Activated CD8-positive, alpha-beta T cell treated with anti-CD3 and anti-CD28 coated beads, Interleukin-2, amount 10 ng/mL, durations not matched to agents 7 days and 5 days (primary cell): ENCODE data around the gene DAW1. TPM values are rescaled to one million over a fixed set of nuclear protein-coding genes. Genes with fewer than 3 reads are reported as not detected.

ENCODE experiments used
- ATAC-seq: fragments of 150-1000 bp; cut with Tn5 transposase; one replicate; pipeline ENCODE4 v1.10.0; 2021; ENCODE audit warnings: moderate library complexity
- CTCF ChIA-PET: fragments of 350-600 bp; sonication (Branson Sonifier 250); formaldehyde crosslinking; loops from one replicate; lab custom pipeline; 2021; ENCODE audit warnings: antibody characterized with exemption; lab: Charles Lee
- POLR2A ChIA-PET: fragments of 350-600 bp; sonication (Branson Sonifier 250); formaldehyde crosslinking; loops from one replicate; lab custom pipeline; 2021; ENCODE audit warnings: antibody characterized with exemption; lab: Charles Lee
- DNase-seq: peaks from one replicate; pipeline ENCODE4 v3.0.0-alpha.2; 2020
- H3K27ac Mint-ChIP-seq: one replicate; pipeline ENCODE4 v1.8.0; 2021; ENCODE audit warnings: mild to moderate bottlenecking, mixed read lengths
- H3K27me3 Mint-ChIP-seq: one replicate; pipeline ENCODE4 v1.8.0; 2021; ENCODE audit warnings: low read depth, mixed read lengths
- H3K36me3 Mint-ChIP-seq: one replicate; pipeline ENCODE4 v1.8.0; 2021; ENCODE audit warnings: low read depth, mixed read lengths
- H3K4me1 Mint-ChIP-seq: one replicate; pipeline ENCODE4 v1.8.0; 2021; ENCODE audit warnings: low read depth, mixed read lengths
- H3K4me3 Mint-ChIP-seq: one replicate; pipeline ENCODE4 v1.8.0; 2021; ENCODE audit warnings: mild to moderate bottlenecking, mixed read lengths
- H3K9me3 Mint-ChIP-seq: one replicate; pipeline ENCODE4 v1.8.0; 2022; ENCODE audit warnings: mixed read lengths; ENCODE audit not compliant: insufficient read depth
- total RNA-seq, 2 experiments: library from RNA; stranded (reverse); gene quantifications; one replicate each; pipeline ENCODE4 v1.2.3, GENCODE V29; 2021

The DAW1 gene
- total RNA-seq, 2 experiments from 2014 or later = not detected

DNA sequence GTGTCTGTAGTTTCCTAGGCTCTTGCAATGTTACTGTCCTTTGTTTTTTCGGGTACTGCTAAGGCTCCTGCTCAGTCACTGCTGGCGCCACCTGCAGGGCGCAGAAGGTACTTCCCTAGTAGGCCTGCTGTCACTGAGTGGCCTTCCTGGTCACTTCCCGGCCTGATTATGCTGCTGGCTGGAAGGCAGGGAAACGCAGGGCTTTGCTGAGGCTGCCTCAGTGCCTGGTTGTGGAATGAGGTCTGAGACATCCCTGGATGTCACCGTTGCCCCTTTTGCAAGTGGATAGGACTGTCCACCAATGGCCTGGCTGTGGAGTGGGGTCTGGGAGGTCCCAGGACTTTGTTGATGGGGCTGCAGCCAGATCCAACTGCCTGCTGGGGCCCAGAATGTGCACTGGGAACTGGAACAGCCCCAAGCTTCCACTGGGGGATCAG, 13.1 kb downstream of the DAW1 start:
- ChIA-PET POLR2A (no interaction called here), CTCF (no interaction called here)
- Mint-ChIP-seq H3K9me3 (no peaks in the 10 kb centered on the region), H3K27ac (no peak overlapping the region), H3K4me1 (no peaks in the 10 kb centered on the region), H3K27me3 (peaks cover 3% of the 10 kb centered on the region), H3K4me3 (no peak overlapping the region), H3K36me3 (no peaks in the 10 kb centered on the region)
- ATAC-seq = peak; percentile 79
- peak; percentile 55 for DNase-seq

- Mint-ChIP-seq H3K36me3 (no peaks in the 10 kb centered on the region), H3K9me3 (no peaks in the 10 kb centered on the region), H3K27me3 (no peaks in the 10 kb centered on the region), H3K4me1 (no peaks in the 10 kb centered on the region), H3K4me3 (no peak overlapping the region), H3K27ac (no peak overlapping the region)
- no peak for DNase-seq
- CTCF ChIA-PET = no interaction called here
- ATAC-seq = no peak
- POLR2A ChIA-PET = no interaction called here
Measured at GRCh38 chr2:227886149-227886548, 14.7 kb downstream of the DAW1 start.

- ChIA-PET CTCF (interaction anchor here (0.6 kb wide), 1 partner anchor 1543 kb away, joined by 4 read pairs; no protein-coding TSS in a partner anchor), POLR2A (no interaction called here)
- H3K4me3 Mint-ChIP-seq = no peak overlapping the region
- no peaks in the 10 kb centered on the region for H3K4me1 Mint-ChIP-seq
- ATAC-seq (no peak), DNase-seq (no peak)
- H3K27ac Mint-ChIP-seq = no peak overlapping the region
- H3K36me3 Mint-ChIP-seq = no peaks in the 10 kb centered on the region
- H3K9me3 Mint-ChIP-seq = no peaks in the 10 kb centered on the region
- H3K27me3 Mint-ChIP-seq = no peaks in the 10 kb centered on the region
Measured at GRCh38 chr2:227888289-227888688, 16.9 kb downstream of the DAW1 start.

DNA sequence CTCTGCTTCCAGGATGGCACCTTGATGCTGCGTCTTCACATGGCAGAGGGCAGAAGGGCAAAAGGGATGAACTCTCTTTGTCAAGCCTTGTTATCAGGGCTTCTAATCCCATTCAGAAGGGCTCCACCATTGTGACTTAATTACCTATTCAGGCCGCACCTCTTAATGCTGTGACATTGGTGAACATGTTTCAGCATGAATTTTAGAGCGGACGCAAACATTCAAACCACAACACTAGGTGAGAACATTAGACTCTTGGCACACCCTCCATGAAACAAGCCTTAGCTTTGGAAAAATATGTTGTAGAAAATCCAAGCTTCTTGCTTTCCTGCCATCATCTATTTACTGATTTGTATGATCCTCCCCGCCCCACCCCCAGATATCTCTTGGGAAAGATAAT, 17.9 kb downstream of the DAW1 start:
- ChIA-PET POLR2A (no interaction called here), CTCF (interaction anchor here (1.1 to 3.1 kb wide), 2 partner anchors 9 to 12 kb away, joined by 3 to 23 read pairs; no protein-coding TSS in a partner anchor)
- H3K4me3 Mint-ChIP-seq = no peak overlapping the region
- H3K4me1 Mint-ChIP-seq = no peaks in the 10 kb centered on the region
- H3K27ac Mint-ChIP-seq = no peak overlapping the region
- no peaks in the 10 kb centered on the region for H3K36me3 Mint-ChIP-seq
- no peaks in the 10 kb centered on the region for H3K9me3 Mint-ChIP-seq
- ATAC-seq (no peak), DNase-seq (no peak)
- no peaks in the 10 kb centered on the region for H3K27me3 Mint-ChIP-seq

DNA sequence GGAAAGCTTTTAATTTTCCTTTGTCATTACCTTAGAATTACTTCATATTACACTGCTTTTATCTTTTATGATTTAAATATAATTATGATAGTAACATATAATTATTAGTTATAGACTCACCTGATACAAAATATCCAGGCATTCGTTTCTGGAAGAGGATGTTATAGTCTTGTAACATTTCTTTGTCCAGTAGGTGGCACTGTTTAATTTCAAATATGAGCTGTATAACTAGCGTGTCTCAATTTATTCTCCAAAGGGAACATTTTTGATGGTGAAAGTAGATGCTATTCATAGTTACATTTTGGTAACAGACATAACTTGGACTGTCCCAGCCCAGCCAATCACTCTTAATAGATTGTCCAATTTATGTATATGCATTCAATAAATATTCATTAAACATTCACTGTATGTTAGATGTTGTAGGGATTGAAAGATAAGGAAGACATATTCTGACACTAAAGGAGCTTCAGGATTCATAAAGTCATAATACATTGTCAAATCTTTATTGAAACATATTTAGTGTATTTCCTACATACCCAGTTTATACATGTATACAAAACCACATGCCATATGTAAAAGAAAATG, 19.2 kb downstream of the DAW1 start:
- no peaks in the 10 kb centered on the region for H3K4me1 Mint-ChIP-seq
- CTCF ChIA-PET = interaction anchor here (0.6 to 3.1 kb wide), 11 partner anchors 11 to 1697 kb away, joined by 3 to 23 read pairs (median 4); no protein-coding TSS in a partner anchor
- no peaks in the 10 kb centered on the region for H3K27me3 Mint-ChIP-seq
- DNase-seq (no peak), ATAC-seq (peak; percentile 61)
- POLR2A ChIA-PET = no interaction called here
- no peak overlapping the region for H3K27ac Mint-ChIP-seq
- no peaks in the 10 kb centered on the region for H3K36me3 Mint-ChIP-seq
- no peak overlapping the region for H3K4me3 Mint-ChIP-seq
- H3K9me3 Mint-ChIP-seq = no peaks in the 10 kb centered on the region

DNA sequence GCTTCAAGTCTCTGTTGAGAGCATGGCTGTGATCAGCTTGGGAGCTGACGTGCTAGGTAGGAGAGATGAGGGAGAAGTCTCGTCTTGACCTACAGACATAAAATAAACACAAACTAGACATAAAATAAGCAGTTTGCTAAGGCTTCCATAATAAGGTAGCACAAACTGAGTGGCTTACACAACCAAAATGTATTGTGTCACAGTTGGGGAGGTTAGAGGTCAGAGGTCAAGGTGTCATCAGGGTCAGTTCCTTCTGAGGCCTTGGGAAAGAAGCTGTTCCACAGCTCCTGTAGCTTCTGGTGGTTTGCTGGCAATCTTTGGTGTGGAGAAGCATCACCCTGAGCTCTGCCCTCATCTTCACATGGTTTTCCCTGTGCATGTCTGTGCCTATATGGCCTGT, 20.2 kb downstream of the DAW1 start:
- Mint-ChIP-seq H3K4me1 (no peaks in the 10 kb centered on the region), H3K27ac (no peak overlapping the region), H3K9me3 (no peaks in the 10 kb centered on the region), H3K27me3 (no peaks in the 10 kb centered on the region), H3K4me3 (no peak overlapping the region), H3K36me3 (no peaks in the 10 kb centered on the region)
- DNase-seq = no peak
- ATAC-seq = no peak
- ChIA-PET CTCF (interaction anchor here (2.0 to 3.1 kb wide), 2 partner anchors 12 to 1382 kb away, joined by 8 to 23 read pairs; no protein-coding TSS in a partner anchor), POLR2A (no interaction called here)

- ChIA-PET POLR2A (no interaction called here), CTCF (interaction anchor here (1.4 kb wide), 1 partner anchor 13 kb away, joined by 3 read pairs; no protein-coding TSS in a partner anchor)
- no peaks in the 10 kb centered on the region for H3K9me3 Mint-ChIP-seq
- no peaks in the 10 kb centered on the region for H3K4me1 Mint-ChIP-seq
- H3K36me3 Mint-ChIP-seq = no peaks in the 10 kb centered on the region
- DNase-seq (no peak), ATAC-seq (no peak)
- H3K4me3 Mint-ChIP-seq = no peak overlapping the region
- H3K27me3 Mint-ChIP-seq = peaks cover 2% of the 10 kb centered on the region
- H3K27ac Mint-ChIP-seq = no peak overlapping the region
Measured at GRCh38 chr2:227903381-227903780, 31.9 kb downstream of the DAW1 start.

DNA sequence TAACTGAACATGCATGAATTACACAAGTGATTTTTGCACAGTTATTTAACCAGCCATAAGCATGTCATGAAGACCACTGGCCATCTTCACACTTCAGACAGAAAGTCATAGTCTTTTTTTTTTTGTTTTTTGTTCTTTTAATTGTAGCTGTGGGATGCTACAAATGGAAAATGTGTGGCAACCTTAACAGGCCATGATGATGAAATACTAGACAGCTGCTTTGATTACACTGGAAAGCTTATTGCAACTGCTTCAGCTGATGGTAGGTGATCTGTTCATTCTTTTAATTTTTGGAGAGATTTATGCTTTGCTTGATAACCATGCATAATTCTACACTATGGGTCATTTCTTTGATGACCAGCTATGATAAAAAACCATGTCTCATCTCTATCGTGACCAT, 35.6 kb downstream of the DAW1 start:
- Mint-ChIP-seq H3K4me3 (no peak overlapping the region), H3K27me3 (no peaks in the 10 kb centered on the region), H3K9me3 (no peaks in the 10 kb centered on the region), H3K4me1 (no peaks in the 10 kb centered on the region), H3K27ac (no peak overlapping the region), H3K36me3 (no peaks in the 10 kb centered on the region)
- DNase-seq = no peak
- ChIA-PET CTCF (no interaction called here), POLR2A (no interaction called here)
- ATAC-seq = no peak

GRCh38 chr2:227908266-227909054, 37.0 kb downstream of the DAW1 start:
- DNase-seq (no peak), ATAC-seq (no peak)
- Mint-ChIP-seq H3K4me1 (no peaks in the 10 kb centered on the region), H3K36me3 (no peaks in the 10 kb centered on the region), H3K27me3 (no peaks in the 10 kb centered on the region), H3K4me3 (no peak overlapping the region), H3K9me3 (no peaks in the 10 kb centered on the region), H3K27ac (no peak overlapping the region)
- ChIA-PET POLR2A (no interaction called here), CTCF (no interaction called here)

DNA sequence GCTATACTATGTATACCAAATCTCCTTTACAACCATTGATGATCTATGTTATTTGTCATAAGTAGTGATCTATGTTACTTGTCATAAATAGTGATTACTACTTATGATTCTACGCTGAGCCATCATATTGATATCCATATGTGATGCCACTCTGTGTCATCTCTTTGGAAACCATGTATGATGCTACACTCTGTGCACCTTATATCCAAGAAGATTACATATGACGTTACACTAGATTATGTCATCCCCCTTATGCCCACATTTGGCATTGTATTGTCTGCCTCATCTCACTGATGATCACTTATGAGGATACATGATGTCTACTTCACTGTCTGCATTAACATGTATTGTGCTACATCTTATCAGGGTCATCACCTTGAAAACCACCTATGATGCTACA, 42.9 kb downstream of the DAW1 start:
- DNase-seq (no peak), ATAC-seq (no peak)
- H3K4me3 Mint-ChIP-seq = no peak overlapping the region
- CTCF ChIA-PET = no interaction called here
- no peaks in the 10 kb centered on the region for H3K4me1 Mint-ChIP-seq
- POLR2A ChIA-PET = no interaction called here
- no peaks in the 10 kb centered on the region for H3K36me3 Mint-ChIP-seq
- H3K9me3 Mint-ChIP-seq = no peaks in the 10 kb centered on the region
- no peak overlapping the region for H3K27ac Mint-ChIP-seq
- no peaks in the 10 kb centered on the region for H3K27me3 Mint-ChIP-seq

DNA sequence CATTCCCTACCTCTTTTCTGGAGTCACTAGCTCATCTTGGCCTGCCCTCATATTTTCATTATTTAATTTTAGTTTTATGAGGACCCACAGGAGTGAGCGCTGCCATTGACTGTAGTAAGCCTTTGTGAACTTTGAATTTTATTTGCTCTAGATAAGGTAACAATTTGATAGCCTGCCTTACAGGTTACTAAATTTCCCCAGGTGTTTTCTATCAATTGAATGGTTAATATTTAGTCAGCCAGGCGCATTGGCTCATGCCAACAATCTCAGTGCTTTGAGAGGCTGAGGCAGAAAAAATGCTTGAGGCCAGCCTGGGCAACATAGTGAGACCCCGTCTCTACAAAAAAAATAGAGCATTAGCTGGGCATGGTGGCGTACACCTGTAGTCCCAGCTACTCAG, 50.2 kb downstream of the DAW1 start:
- CTCF ChIA-PET = interaction anchor here (0.5 kb wide), 1 partner anchor 1444 kb away, joined by 3 read pairs; no protein-coding TSS in a partner anchor
- H3K36me3 Mint-ChIP-seq = no peaks in the 10 kb centered on the region
- H3K27me3 Mint-ChIP-seq = no peaks in the 10 kb centered on the region
- POLR2A ChIA-PET = no interaction called here
- no peak overlapping the region for H3K4me3 Mint-ChIP-seq
- no peak overlapping the region for H3K27ac Mint-ChIP-seq
- ATAC-seq = no peak
- no peak for DNase-seq
- H3K4me1 Mint-ChIP-seq = no peaks in the 10 kb centered on the region
- no peaks in the 10 kb centered on the region for H3K9me3 Mint-ChIP-seq

DNA sequence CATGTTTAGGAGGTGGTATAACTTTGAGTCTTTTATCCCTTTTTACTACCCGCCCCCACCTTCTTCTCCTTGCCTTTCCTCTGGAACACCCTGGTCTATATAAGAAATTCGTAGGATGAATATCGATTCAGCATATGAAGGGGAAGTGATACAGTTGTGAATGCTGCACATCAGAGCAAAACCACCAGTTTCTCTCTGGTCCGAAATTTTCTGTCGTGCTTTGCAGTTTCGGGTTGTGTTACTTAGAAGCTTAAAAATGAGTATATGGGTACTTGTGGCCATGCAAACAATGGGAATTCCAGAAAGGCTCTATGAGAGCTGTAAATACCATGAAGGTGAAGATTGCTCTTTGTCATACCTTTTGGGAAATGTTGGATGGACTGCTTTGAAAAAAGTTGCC, 60.6 kb downstream of the DAW1 start:
- ATAC-seq (no peak), DNase-seq (no peak)
- Mint-ChIP-seq H3K27ac (no peak overlapping the region), H3K27me3 (peaks cover 2% of the 10 kb centered on the region), H3K9me3 (no peaks in the 10 kb centered on the region), H3K4me3 (no peak overlapping the region), H3K4me1 (no peaks in the 10 kb centered on the region), H3K36me3 (no peaks in the 10 kb centered on the region)
- POLR2A ChIA-PET = no interaction called here
- CTCF ChIA-PET = no interaction called here
